ENCODE measurements around the gene IFNL3.
"Not testable (repeated sequence)": the region's sequence is repeated elsewhere in the genome, so short reads cannot be mapped to it uniquely, and the experiment has no call there.

The IFNL3 gene

GRCh38 chr19:39253374-39254149, 8.8 kb upstream of the IFNL3 start:
- peak; percentile 35 for DNase-seq (ENCODE audit: low read depth)

- peak; percentile 68 for DNase-seq (ENCODE audit: low read depth)
Observed at GRCh38 chr19:39252458-39252857, 7.7 kb upstream of the IFNL3 start.

- DNase-seq (ENCODE audit: low read depth), result no peak
Observed at GRCh38 chr19:39251846-39252245, 7.0 kb upstream of the IFNL3 start.

- DNase-seq (ENCODE audit: low read depth), result no peak
Observed at GRCh38 chr19:39251081-39251480, 6.3 kb upstream of the IFNL3 start.

- DNase-seq (ENCODE audit: low read depth), result no peak
Observed at GRCh38 chr19:39248806-39249205, 4.0 kb upstream of the IFNL3 start, which contains the start of gene IFNL4. TSS of gene IFNL4 (minus strand) at chr19:39248856.

- DNase-seq (ENCODE audit: low read depth), result no peak
Observed at GRCh38 chr19:39247701-39248664, 3.2 kb upstream of the IFNL3 start.

GRCh38 chr19:39246951-39247669, 2.3 kb upstream of the IFNL3 start:
- no peak for DNase-seq (ENCODE audit: low read depth)

GRCh38 chr19:39245166-39245565, 360 bp upstream of the IFNL3 start:
- not testable (repeated sequence) for DNase-seq (ENCODE audit: low read depth)

GRCh38 chr19:39243741-39244140, 1.1 kb downstream of the IFNL3 start:
- DNase-seq (ENCODE audit: low read depth), result not testable (repeated sequence)

GRCh38 chr19:39240421-39240820, 4.4 kb downstream of the IFNL3 start:
- no peak for DNase-seq (ENCODE audit: low read depth)

- DNase-seq (ENCODE audit: low read depth), result no peak
Observed at GRCh38 chr19:39238944-39239343, 5.9 kb downstream of the IFNL3 start.

- no peak for DNase-seq (ENCODE audit: low read depth)
Observed at GRCh38 chr19:39238209-39238608, 6.6 kb downstream of the IFNL3 start.

- DNase-seq (ENCODE audit: low read depth), result peak; percentile 30
Observed at GRCh38 chr19:39237200-39238184, 7.3 kb downstream of the IFNL3 start.

- DNase-seq (ENCODE audit: low read depth), result no peak
Observed at GRCh38 chr19:39236527-39236926, 8.3 kb downstream of the IFNL3 start.

GRCh38 chr19:39232708-39233107, 12.1 kb downstream of the IFNL3 start:
- no peak for DNase-seq (ENCODE audit: low read depth)

GRCh38 chr19:39230096-39230764, 14.6 kb downstream of the IFNL3 start:
- DNase-seq (ENCODE audit: low read depth), result no peak

- no peak for DNase-seq (ENCODE audit: low read depth)
Observed at GRCh38 chr19:39224910-39225309, 19.9 kb downstream of the IFNL3 start.

GRCh38 chr19:39223703-39224279, 21.0 kb downstream of the IFNL3 start:
- no peak for DNase-seq (ENCODE audit: low read depth)

GRCh38 chr19:39219108-39219507, 25.7 kb downstream of the IFNL3 start:
- DNase-seq (ENCODE audit: low read depth), result not testable (repeated sequence)

Data from CMK (cell line).